H1 (cell line): Measurements from ENCODE around the gene SLC25A51. TPM values are rescaled to one million over a fixed set of nuclear protein-coding genes. Genes with fewer than 3 reads are reported as not detected.

Experiments used
- CHD7 ChIP-seq: fragments of 300-600 bp; sonication (generic); IDR thresholded peaks from 2 replicates; pipeline ENCODE4 v1.7.1; 2012; ENCODE audit warnings: low read length, moderate library complexity, mild to moderate bottlenecking, inconsistent platforms; ENCODE audit not compliant: insufficient replicate concordance
- HDAC2 ChIP-seq, 2 experiments: fragments of 300-600 bp in 1 of 2; sonication (generic) in 1 of 2; IDR thresholded peaks; 2 replicates each; pipeline ENCODE4 v1.6.1; 2011 to 2012; ENCODE audit warnings: low read depth in 2 of 2, low read length in 2 of 2, mild to moderate bottlenecking in 2 of 2, moderate library complexity in 2 of 2, borderline replicate concordance in 1 of 2, inconsistent platforms in 1 of 2
- TBP ChIP-seq: IDR thresholded peaks from 2 replicates; pipeline ENCODE4 v1.6.1; 2011; ENCODE audit warnings: low read depth, low read length, improper control_type of control experiment
- polyA plus RNA-seq, 7 experiments: library from polyadenylated mRNA; depleted of rRNA in 3 of 7; stranded (reverse) in 5 of 7; unstranded in 2 of 7; fragments of >200 nt in 5 of 7; fragments of 200-250 nt in 2 of 7; gene quantifications; 1 replicate in 5 of 7; 2 replicates in 1 of 7; 4 replicates in 1 of 7; pipeline versions ENCODE4 v1.2.1 to v1.2.3, GENCODE V29; 2011 to 2013; ENCODE audit warnings: missing spikeins in 2 of 7, mixed read lengths in 2 of 7
- total RNA-seq: library from RNA; stranded (reverse); fragmentation: NEBNext Ultra II Directional; extraction: Animal tissue kit (Norgen Biotek cat#: 25700); gene quantifications from 2 replicates; pipeline ENCODE4 v1.2.1, GENCODE V29; 2021

SLC25A51 gene
- total and polyA plus RNA-seq, 2 of the 8 experiments (the other 6 are each of a cell fraction or from before 2014, with no cell fraction given): 8.0 to 14.5 TPM

GRCh38 chr9:37926737-37927118 is 22.8 kb upstream of the SLC25A51 start (continued):
- TF ChIP-seq CHD7: no peak
- TF ChIP-seq TBP: no peak
- TF ChIP-seq HDAC2 (IDR thresholded peaks at IDR 0.05; ENCODE audit: borderline replicate concordance in 1 of 2, low read depth in 2 of 2, low read length in 2 of 2): no peak
